Measurements from ENCODE around the gene GSTK1.
"Not testable (repeated sequence)": the region's sequence is repeated elsewhere in the genome, so short reads cannot be mapped to it uniquely, and the experiment has no call there.

GSTK1 gene

DNA sequence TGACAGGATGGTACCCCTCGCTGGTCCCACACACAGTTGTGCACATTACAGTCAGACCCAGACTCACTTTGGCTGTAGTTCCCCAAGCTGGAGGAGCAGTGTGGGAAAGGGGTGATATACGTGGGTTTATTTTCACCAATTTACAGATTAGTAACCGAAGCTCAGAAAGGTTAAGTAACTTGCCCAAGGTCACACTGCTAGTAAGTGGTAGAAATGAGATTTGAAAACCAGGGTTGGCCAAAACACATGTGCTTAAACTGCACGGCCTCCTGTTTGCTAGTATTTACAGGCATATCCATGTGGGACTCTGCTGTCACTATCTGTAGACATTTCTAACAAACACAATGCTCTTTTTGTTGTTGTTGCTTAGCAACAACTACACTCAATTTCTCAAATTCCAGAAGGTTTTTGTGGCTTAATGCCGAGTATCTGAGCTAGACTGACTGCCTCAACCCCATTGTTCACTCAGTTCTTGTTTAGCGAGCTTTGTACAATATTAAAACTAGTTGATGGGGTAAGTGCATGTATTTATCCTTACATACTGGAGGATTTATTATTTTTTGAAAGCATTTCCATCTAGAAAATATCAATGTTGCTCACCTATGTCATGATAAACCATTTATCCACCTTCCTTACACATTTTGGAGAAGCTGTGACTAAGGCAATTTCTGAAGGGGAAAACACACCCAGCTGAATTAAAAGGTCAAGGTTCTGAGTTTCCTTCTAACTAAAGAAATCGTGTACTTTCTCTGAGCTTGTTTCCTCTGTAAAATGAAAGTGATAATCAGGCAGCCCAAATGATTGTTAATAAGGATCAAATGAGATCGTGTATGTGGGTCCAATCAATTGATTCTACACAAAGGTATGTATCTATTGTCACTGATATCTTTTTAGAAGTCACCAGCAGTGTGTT, 16.2 kb downstream of the GSTK1 start:
- DNase-seq, result no peak

DNA sequence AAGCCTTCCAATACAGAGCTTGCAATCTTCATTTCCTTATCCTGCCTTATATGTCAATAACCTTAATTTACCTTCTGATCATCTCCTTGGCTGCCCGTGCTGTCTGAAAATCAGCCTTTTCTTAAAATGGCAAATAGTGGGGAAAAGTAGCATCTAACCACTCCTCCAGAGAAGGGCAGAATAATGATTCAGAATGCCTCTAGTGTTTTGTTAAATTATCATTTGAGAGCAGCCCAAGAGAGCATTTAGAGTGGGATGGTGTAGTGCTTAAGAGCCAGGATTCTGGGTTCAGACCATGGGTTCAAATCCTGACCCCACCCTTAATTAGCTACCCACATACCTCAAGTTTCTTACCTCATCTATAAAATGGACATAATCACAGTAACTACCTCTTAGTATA, 16.9 kb downstream of the GSTK1 start:
- no peak for DNase-seq

DNA sequence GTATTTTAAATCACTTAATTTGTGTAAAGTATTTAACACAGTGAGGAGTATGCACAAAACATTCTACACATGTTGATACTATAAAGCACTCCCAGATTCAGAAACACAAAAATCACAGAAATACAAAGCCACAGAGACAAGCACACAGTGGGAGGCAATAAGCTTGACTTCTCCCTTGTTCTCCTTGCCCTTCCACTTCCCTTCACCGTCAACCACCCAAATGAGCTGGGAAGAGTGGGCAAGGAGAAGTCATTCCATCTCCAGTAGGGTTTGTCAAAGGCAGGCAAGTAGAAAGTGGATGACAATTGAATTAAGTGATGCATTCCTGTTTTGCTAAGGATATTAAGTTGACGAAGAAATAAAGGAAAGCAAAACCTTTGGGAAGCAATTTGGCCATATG, 17.3 kb downstream of the GSTK1 start:
- no peak for DNase-seq

DNA sequence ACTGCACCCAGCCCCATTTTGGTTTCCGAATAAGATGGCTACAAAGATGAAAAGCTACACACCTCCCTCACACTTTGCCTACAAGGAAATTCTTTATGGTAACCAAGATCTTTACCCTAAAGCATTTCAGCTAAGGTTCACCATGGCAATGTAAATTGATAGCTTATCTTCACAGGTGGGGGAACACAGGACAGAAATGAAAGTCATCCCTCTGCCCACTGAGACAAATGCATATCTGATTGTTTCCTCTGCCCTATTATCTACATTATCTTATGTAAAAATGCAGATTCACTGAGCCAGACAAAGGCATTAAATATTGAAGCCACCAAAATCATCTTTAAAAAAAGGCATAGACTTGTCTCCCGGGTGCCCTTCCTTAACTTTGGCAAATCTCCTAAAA, 18.3 kb downstream of the GSTK1 start:
- DNase-seq, result no peak

DNA sequence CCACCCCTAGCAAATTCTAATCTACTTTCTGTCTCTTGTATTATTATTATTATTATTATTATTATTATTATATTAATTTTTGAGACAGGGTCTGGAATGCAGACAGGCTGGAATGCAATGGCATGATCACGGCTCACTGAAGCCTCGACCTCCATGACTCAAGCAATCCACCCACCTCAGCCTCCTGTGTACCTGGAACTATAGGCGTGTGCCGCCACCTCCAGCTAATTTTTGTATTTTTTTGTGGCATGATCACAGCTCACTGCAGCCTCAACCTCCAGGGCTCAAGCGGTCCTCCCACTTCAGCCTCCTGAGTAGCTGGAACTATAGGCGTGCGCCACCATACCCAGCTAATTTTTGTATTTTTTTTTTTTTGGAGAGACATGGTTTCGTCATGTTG, 18.9 kb downstream of the GSTK1 start:
- no peak for DNase-seq

DNA sequence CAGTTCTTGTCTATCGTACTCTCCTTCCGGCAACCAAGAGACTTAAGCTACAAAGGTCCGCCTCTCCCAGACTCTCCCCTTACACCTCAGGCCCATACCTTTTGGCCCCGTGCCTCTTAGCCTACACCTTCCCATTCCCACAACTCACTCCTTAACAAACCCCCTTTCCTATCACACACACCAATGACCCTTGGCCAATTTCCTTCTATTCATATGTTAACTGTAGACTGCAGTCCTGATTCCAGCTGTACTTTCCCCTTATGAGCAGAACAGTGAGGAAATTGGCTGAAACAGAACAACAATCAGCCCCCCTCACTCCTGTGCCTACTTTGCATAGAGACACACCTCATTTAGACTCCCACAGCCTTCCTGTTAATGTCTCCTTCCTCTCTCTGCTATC, 20.1 kb downstream of the GSTK1 start:
- no peak for DNase-seq

DNA sequence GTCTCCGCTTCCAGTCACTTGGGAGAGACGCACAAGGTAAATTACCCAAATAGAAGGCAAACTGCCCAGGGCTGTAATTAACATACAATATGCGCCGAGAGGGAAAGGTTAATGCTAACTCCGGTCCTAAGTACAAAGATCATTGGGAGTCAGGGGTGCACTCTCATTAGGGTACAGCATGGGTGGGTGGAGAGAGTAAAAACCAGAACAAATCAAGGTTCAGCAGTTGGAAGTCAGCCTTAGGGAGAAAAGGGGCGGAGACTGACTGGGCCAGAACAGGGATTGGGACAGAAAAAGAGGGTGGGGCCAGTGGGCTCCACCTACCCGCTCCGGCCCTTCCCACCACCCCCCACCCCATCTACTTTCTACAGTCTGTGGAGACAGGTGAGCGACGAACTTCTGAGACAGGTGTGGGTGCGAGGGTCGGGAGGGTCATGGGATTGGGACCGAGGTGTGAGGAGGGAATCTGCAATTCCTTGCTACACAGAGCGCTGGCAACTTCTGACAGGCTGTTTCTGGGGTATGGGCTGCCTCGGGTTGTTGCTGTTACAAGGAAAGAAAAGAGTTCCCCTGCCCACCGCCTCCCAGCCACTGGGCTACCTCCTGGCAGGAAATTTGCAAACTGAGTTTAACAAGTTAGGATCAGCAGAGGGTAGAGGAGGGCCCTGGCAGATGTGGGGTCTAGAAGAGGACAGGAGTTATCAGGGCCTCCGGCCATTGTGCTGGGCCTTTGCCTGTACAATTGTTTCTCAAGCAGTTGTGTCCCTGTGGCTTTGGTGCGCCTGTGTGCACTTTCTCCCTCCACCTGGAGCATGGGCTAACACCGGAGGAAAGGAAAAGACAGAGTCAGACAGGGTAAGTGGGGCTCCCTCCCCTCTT, 21.6 kb downstream of the GSTK1 start, which contains the start of gene TMEM139:
TMEM139 (plus strand) TSS at position 368 of the 879 bp plus-strand sequence. CDS start 1,000 bp downstream, outside the sequence.
- no peak for DNase-seq

DNA sequence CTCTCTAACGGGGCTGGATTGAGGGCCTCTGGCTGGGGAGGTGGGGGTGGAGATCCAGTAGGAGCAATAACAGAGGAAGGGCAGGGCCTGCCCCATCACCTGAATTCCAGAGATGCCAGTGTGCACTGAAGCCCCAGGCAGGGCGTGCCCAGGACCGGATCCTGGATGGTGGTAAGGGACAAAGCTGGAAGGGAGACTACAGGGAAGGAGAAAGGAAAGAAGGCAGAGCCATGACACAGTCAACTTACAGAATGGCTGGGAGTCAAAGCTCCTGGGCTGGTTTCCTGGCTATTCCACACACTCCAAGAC, 22.2 kb downstream of the GSTK1 start:
- no peak for DNase-seq

DNA sequence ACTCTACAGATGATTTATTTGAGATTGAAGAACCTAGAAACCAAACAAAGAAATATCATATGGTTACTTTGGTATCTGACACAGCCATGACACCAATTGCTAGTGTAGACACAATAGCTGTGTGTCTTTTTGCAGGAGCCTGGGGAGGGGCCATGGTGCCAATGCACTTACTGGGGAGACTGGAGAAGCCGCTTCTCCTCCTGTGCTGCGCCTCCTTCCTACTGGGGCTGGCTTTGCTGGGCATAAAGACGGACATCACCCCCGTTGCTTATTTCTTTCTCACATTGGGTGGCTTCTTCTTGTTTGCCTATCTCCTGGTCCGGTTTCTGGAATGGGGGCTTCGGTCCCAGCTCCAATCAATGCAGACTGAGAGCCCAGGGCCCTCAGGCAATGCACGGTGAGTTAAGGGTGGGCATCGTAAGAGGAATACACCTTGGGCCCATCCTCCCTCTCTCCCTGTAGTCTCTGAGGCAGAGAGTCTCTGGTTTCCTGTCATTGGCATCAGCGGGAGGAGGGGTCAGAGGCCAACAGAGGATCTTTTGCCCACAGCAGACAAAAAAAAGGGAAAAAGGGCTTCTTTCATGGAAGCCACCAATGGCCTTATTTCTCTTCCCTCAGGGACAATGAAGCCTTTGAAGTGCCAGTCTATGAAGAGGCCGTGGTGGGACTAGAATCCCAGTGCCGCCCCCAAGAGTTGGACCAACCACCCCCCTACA, 22.7 kb downstream of the GSTK1 start:
- DNase-seq, result no peak

DNA sequence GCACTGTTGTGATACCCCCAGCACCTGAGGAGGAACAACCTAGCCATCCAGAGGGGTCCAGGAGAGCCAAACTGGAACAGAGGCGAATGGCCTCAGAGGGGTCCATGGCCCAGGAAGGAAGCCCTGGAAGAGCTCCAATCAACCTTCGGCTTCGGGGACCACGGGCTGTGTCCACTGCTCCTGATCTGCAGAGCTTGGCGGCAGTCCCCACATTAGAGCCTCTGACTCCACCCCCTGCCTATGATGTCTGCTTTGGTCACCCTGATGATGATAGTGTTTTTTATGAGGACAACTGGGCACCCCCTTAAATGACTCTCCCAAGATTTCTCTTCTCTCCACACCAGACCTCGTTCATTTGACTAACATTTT, 23.3 kb downstream of the GSTK1 start:
- no peak for DNase-seq

DNA sequence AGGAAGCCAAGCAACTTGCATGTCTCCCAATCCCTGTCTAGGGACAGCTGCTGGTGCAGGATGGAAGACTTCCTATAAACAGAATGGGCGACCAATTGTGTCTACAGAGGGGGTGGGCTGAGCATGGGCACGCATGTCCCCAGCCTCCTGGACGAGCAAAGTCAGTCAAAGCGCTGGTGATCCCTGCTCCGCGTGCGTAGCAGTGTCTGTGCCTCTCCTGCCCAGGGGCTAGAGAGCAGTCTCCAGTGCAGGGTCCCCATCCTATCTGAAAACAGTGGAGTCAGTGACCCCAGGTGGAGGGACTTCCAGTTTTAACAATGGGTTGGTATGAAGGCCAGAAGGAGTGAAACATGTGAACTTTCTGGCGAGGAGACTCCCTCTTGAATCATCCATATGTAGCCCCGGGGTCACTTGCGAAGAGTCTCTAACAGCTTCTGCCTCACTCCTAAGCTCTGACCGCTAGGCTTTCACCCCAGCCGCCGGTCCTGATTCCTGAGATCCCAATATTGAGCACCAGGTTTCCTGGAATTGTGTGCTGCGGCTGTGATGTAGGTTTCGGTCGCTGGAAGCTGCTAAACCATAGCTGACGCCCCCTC, 24.2 kb downstream of the GSTK1 start:
- no peak for DNase-seq

DNA sequence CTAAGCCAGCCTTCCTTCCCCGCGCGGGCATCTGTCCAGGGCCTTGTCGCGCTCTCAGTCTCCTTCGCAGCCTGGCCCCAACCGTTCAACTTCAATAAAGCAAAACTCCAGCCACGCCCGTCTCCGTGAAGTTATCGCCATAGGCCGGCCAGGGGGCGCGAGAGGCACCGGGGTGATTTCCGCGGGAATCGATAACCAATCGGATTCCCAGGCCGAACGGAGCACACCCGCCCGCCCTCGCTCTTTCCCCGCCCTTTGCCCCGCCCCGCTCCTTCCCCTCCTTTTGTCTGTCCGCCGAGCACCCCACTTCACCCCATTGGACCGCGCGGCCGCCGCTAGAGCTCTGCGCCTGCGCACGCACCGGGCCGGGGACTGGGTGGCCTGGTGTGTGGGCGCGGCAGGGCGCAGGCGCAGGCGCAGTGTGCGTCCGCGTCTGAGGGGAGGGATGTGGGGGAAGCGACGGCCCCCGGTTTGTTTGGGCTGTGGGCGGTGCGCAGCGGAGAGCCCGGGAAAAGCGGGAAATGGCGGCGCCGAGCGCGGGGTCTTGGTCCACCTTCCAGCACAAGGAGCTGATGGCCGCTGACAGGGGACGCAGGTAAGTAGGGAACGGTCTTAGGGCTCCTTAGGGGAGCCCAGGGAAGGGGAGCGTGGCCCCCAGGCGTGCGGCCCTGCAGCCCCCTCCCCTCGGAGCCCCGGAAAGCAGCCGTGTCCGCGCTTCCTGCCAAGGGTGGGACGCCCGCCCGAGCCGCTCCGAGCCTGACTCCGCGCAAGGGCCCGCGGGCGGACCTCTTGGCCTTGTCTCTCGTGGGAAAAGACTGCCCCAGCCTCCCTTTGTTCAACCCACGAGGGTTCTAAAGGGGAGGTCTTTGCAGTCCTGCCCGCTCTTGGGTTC, 24.9 kb downstream of the GSTK1 start, which contains the start of gene CASP2:
CASP2 (plus strand) TSS at position 417 of the 892 bp plus-strand sequence; CDS start at position 522, 105 bp downstream.
- peak; percentile 98 for DNase-seq

DNA sequence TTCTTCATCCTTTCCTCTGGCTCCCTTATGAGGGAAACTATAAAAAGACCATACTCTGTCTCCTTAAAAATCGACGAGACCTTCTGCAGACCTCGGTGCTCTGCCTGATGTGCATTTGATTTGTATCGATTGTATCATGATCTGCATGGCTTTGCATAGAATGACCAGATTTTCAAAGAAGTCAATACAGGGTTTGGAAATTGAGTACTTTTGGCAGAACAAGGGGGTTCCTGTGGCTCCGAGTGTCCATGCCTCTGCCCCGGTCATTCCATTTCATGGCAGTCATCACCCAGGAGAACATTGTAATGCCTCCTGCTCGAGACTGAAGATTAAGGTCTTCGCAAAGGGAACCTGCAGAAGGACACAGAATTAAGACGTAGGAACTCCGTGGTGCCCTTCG, 25.6 kb downstream of the GSTK1 start:
- DNase-seq, result no peak

DNA sequence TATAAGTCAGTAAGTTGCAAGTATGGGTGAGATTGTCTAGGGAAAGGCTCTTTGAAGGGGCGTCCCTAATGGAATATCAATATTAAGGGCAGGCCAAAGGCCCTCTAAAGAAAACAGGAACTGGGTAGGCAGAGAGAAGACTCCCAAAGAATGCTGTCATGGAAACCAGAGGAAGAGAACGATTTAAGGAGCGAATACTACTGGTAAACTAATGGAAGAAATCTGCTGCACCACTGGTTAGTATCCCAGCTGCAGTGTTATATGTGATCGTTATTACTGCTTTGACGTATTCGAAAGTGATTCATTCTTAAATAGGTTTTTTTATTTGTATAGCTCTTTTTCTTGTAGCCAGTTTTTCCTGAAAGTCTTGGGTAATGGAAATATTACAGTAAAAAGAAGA, 26.2 kb downstream of the GSTK1 start:
- no peak for DNase-seq

DNA sequence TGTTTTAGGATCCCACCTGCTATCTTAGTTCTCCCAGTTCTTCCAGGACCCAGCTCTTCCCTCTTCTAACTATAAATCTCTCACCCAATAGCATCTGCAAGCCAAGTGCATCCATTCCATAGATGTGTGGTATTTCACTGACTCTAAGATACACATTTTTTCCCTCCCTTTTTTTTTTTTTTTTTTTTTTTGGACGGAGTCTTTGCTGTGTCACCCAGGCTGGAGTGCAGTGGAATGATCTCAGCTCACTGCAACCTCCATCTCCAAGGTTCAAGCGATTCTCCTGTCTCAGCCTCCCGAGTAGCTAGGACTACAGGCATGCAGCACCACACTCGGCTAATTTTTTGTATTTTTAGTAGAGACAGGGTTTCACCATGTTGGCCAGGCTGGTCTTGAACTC, 26.6 kb downstream of the GSTK1 start:
- DNase-seq, result not testable (repeated sequence)

DNA sequence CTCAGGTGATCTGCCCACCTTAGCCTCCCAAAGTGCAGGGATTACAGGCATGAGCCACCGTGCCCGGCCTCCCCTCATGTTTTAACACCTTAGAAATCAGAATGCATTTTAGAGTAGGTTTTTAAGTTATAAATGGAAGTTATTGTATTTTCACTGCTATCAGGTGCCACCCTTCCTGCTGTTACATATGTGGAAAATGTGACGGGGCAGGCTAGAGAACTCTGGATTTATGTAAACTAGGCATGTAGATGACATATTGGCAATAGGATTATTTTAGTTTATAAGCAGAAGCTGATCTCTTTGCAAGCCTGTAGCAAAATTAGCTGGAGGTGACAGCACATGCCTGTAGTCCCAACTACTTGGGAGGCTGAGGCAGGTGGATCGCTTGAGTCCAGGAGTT, 27.1 kb downstream of the GSTK1 start:
- no peak for DNase-seq

DNA sequence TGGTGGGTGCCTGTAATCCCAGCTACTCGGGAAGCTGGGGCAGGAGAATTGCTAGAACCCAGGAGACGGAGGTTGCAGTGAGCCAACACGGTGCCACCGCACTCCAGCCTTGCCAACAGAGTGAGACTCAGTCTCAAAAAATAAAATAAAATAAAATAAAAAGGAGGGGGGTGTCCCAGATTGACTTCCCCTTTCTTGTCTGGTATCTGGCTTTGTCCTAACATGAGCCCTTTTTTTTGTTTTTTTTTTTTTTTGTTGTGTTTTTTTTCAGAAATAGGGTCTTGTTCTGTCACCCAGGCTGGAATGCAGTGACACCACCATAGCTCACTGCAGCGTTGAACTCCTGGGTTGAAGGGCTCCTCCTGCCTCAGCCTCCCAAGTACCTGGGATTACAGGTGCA, 29.6 kb downstream of the GSTK1 start:
- no peak for DNase-seq

DNA sequence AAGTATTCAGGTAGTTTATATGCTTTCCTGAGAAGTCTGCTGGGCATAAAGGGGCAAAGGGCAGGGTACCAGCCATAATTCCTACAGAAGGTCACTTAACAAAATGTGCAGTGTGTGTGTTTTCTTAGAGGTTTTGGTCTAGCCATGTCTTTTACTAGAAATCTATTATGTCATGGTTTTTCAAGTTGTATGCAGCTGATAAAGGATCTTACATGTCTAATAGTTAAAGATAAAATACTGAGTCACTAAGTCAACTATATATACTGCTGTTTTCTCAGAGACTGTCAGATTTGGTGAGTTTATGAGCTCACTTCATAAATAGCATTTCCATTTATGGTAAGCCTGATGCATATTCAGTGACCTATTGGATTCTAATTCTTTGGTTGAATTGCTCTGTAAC, 32.6 kb downstream of the GSTK1 start:
- DNase-seq, result no peak

DNA sequence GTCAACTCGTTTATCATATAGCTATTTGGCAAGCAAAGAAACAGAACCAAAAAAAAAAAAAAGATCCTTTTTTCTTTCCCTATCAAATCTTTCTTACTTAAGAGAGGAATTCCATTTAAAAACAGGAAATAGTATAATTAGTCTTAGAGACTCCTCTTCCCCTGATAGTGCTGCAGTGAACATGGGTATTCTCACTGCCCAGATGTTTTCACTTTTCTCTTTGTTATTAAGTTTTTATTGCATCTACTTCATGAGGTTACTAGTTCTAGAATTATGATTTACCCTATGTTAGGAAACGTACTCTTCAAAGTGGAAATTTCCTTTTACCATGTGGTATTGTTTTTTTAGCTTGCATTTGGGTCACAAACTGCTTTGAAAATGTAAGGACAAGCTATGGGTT, 33.4 kb downstream of the GSTK1 start:
- no peak for DNase-seq

DNA sequence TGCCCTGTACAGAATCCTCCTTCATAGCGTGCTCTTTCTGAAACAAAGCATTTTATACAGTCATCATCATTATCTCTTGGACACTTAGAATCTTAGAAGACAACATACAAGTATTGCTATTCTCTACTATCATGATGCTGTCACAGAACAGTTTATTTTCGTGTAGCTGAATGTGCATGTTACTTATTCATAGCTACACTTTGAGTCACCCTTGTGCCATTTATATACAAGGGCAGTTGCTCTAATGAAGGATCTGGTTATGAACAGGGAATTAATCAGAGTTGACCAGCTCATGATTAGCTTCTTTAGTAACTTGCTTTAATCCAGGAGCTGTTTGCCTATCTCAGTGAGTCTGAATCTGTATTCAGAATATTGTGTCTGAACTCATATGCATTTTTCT, 36.1 kb downstream of the GSTK1 start:
- no peak for DNase-seq

DNA sequence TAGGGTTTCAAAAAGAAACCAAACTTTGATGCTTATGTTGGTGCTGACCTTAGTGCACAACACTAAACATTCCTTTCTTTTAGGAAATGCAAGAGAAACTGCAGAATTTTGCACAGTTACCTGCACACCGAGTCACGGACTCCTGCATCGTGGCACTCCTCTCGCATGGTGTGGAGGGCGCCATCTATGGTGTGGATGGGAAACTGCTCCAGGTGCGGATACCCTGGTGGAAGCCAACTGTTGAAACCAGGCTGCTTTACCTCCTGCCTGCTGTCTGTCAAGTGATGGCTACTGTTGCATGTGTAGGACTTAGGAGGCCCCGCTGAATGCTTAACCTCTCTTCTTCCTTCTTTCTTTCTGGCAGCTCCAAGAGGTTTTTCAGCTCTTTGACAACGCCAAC, 36.6 kb downstream of the GSTK1 start:
- peak; percentile 69 for DNase-seq
